ENCODE measurements around the gene NPAT.
"Not testable (repeated sequence)": the region's sequence is repeated elsewhere in the genome, so short reads cannot be mapped to it uniquely, and the experiment has no call there.

Gene NPAT

DNA sequence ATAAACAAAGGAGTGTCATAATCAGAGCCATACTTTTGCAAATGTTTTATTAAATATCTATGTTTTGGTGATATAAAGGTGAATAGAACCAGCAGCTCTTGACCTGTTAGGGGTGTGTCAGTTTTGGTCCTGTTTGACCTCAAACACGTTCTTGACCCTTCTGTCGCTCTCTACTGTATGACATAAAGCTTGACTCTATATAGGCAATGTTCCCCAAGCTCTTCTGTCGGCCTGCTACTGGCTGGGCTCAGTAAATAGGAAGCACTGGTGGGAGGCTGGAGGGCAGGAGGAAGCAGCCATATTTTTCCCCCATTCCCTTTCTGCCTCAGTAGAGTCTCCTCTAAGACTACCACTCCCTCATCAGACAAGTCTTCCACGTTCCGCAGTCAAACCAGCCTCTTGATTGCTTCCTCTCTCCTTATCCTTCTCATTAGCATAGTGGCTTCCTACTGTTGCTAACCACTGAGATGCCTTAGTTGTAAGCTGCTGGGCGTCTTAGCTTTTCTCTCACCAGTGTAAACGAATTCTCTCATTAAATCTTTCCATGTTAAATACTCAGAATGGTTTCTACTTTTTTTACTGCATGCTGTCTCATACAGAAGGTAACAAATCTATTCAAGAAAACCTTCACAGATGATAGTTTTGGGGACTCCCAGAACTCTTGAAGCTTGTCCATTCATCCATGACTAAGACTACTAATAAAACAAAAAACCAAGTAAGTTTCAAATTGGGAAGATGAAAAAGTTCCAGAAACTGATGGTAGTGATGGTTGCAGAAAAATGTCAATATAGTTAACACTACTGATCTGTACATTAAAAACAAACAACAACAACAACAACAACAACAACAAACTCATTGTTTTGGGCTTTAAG lies 3.3 kb downstream of the NPAT start:
- DNase-seq = no peak

DNA sequence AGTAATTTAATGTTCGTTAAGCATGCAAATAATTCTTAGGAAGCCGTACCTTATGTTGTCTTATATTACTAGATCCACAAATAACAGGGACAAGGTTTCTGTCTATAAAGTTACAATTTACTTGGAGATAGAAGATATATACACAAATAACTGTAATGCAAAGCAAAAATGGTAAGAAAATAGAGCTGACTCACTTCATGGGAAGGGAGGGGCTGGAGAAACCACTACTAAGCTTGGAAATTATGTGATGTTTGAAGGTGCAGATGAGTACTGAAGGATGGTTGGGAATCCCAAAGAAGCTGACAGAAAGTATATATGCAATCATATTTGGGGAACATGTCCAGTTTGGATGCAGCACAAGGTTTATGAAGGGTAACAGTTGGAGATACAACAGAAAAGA lies 4.0 kb downstream of the NPAT start:
- no peak for DNase-seq

DNA sequence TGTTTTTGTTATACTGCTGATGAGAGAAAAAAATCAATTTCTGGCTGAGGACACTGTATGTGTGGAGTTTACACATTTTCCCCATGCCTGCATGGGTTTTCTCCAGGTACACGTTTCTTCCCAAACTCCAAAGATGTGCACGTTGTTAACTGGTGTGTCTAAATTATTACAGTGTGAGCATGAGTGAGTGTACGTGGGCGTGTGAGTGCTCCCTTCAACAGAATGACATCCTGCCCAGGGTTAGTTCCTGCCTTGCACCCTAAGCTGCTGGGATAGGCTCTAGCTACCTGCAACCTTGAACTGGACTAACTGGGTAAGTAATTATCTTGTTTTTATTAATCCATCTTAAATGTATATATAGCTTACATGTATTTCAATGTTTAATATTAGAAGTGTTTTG lies 5.5 kb downstream of the NPAT start:
- no peak for DNase-seq

DNA sequence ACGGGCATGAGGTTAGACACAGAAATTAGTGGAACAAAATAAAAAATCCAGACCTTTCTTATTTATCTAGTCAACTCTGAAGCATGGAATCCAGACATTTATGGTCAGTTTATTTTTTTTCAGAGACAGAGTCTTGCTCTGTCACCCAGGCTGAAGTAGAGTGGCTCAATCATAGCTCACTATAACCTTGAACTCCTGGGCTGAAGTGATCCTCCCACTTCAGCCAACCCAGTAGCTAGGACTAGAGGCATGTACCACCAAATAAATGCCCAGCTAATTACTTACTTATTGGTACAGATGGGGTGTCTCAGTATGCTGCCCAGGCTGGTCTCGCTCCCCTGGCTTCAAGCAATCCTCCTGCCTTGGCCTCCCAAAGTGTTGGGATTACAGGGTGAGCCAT lies 8.7 kb downstream of the NPAT start:
- DNase-seq = no peak

DNA sequence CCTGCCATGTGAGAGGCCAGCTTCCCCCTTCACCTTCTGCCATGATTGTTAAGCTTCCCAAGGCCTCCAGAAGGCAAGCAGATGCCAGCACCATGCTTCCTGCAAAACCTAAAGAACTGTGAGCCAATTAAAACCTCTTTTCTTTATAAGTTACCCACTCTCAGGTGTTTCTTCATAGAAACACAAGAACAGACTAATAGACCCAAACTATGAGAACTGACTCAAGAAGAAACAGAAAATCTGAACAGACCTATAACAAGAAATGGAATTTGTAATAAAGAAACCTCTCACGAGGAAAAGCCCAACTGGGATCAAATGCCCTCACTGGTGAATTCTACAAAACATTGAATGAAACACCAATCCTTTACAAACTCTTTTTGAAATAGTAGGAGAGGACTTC lies 12.0 kb downstream of the NPAT start:
- no peak for DNase-seq

DNA sequence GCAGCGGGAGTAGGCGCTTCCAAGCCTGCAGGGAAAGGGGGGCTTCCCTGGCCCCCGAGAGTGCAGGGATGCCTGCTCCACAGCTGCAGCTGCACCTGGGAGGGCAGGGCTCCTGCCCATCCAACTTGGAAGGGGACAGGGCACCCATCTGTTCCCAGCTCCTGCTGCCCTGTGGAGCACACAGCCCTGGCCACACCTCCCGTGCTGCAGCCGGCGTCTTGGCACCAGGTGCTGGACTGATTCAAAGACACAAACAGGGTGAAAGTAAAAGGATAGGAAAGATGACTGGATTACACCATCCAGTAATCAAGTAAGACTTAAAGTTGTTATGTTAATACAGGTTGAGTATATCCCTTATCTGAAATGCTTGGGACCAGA lies 14.8 kb downstream of the NPAT start:
- no peak for DNase-seq

DNA sequence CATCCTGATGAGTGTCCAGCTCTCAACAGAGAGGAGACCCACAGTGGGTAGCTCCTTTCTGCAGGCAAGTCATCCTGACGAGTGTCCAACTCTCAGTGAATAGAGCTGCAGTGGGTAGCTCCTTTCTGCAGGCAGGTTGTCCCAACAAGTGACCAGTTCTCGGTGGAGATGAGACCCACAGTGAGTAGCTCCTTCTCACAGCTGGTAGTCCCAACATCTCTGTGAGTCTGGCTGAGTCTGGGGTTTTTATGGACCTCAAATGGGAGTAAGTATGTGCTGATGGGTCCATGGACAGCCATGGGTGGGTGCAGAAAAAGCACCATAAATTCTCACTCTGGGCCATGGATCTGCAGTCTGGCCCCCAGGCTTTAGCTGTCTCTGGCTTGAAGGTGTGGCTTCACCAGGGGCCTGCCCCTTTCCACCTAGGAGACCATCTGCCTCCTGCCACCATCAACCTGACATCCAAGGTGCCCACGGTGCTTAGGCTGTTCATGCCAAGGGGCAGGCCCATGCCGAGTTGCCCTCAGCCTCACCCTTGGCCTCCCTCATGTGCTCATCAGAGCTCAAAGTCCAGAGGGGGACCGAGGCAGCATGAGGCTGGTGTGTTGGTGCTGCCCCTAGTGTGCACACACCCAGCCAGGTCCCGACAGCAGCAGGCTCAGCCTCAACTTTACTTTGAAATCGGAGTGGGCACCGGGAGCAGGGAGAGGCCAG lies 15.3 kb downstream of the NPAT start:
- DNase-seq = no peak

DNA sequence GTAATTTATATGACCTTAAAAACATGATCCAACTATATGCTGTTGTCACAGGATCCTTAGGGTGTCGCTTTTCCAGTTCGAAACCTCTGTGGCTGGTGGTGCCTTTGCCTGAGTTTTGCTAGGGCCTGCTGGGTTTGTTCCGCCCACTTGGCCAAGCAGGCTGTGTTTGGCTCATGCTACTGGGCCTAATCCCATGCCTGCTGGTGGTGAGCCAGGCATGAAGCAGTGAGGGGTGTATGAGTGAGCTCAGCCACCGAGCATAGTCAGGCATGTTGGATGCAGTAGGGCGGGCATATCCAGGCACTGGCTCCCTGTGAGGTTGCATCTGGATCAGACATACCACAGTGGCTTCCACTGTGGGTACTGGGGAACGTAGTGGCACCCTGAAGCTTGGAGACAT lies 16.3 kb downstream of the NPAT start:
- DNase-seq = no peak

DNA sequence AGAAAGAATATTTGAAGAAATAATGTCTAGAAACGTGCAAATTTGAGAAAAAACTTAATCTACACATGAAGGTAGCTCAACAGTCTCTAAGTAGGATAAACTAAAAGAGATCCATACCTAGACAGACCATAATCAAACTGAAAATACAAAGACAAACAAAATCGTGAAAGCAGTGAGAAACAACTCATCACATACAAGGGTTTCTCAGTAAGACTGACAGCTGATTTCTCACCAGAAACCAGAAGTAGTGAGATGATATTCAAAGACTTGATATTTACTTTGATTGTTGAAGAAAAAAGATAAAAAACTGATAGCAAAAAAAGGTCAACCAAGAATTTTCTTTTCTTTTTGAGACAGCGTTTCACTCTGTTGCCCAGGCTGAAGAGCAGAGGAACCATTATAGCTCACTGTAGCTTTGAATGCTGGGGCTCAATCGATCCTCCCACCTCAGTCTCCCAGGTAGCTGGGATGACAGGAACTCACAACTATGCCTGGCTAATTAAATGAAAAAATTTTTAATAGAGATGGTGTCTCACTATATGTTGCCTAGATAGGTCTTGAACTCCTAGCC lies 17.4 kb downstream of the NPAT start:
- DNase-seq = no peak

DNA sequence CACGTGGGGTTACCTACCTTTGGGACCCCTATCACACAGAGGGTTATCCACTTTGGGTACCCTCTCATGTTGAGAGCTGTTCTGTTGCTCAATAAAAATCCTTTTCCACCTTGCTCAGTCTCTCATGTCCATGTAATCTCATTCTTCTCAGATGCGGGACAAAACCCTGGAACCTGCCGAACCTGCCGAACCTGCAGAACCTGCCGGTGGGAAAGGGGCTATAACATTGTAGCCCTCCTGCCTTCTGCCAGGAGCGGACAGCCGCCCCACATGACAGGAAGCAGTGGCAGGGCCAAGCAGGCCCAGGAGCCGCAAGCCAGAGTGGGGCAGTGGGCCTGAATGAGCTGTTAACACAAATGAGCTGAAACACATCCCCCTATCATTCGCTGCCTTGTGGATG lies 18.1 kb downstream of the NPAT start:
- no peak for DNase-seq

DNA sequence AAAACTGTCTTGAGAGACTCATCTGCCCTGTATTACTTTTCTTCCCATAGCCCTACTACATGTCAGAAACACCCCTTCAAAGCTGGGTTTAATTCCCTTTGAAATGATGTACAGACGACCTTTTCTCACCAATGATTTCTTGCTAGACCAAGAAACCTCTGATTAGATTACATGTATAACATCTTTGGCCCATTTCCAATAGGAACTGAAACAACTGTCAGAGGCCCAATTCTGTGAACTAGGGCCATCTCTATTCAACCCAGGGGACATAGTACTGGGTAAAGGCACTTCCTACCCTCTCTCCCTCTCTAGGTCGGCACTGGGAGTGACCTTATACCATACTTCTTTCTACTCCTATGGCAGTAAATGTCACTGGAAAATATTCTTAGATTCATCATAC lies 19.4 kb downstream of the NPAT start:
- no peak for DNase-seq

DNA sequence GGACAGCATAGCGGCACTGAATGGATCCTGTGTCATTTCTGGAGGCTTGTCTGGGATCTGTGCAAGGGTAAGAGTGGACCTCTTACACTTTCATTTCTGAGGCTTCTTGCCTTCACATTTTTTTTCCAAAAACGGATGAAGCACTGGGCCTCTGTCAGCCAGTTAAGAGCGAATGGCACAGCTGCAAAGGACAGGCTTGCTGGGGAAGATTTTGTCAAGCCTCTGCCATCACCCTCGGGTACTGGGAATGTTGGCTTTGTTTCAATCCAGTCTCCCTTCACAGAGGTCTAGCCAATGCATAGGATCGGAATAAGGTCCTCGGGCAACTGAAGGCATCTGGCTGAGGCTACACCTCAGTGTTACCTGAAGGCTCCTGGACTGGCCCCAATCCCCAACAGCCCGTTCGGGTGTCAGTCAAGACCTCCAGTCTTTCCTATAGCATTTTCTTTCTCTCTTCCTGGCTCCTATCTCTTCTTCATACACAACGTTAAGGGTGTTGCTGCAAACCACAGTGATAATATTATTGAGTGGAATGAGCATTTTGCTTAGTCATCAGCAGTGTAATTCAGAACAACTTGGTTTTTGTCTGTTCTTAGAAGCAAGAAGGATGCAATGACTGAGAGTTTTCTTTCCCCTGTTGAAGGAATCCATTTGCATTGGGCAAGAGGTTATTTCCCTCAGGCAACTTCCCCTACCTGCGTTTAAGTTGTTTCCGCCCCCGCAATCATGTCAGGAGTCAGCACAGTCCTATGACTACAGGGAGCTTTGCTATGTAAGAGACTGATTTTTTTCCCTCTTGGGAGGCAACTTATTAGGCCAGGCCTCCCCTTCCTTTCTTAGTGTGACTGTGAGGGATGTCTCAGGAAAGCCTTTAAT lies 22.8 kb downstream of the NPAT start:
- no peak for DNase-seq

DNA sequence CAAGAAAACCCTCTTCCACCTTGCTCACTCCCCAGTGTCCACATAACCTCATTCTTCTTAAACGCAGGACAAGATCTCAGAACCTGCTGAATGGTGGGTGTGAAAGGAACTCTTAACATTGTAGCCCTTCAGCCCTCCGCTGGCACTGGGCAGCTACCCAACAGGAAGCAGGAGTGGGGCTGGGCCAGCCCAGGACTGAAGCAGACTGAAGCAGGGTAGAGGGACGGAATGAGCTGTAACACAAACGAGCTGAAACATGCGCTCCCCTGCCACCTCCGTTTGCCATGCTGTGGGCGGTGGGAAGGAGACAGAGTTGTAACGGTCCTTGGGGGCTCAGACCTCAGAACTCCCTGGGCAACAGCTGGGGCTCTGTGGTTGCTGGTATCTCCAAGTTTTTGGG lies 23.6 kb downstream of the NPAT start:
- no peak for DNase-seq

DNA sequence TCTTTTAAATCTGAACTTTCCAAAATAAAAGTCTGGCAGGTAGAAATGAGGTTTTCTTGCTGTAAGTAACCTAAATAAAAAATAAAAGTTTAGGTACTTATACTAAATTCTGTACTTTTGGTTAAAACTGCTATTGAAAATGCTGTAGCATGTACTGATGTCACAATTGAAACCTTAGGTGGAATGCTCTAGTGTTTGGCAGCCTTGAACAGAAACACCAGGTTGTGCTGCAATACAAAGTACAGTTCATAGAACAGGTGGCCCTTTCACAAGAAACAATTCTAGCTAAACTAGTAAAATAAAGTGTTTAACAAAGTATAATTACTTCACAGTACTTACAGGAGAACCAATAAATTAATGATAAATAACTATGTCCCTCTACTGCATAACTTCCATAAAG lies 25.1 kb downstream of the NPAT start:
- no peak for DNase-seq

DNA sequence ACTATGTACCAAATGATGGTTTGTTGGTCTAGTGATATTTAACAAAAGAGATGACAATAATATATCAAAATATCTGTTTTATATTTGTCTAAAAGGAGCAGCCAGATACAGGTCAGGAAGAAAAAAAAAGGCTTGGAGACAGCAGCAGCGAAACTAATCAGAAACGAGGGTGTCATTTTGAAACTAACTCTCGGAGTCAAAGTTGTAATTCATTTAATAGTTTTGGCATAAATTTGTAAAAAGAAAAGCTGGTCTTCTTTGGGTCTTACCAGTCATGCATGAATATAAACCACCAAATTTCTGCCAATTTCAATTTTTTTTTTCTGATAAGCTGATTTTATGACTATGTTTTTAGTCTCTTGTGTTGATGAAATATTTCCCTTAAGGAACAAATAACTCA lies 25.5 kb downstream of the NPAT start:
- DNase-seq = no peak

DNA sequence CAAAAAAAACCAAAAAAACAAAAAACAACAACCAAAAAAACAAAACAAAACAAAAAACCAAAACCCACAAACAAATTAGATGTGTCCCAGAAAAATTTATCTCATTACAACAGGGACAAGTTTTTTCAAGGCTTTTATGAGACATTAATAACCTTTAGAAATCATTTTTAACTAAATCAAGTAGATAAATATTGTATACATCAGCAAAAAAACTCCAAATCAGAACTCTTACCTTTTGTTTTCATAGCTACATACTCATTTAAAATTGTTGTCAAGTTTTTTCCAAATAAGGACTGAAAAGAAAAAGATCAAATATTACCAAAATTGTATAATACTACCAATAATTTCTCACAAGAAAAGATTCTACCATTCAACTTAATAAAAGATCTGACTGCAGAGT lies 28.7 kb downstream of the NPAT start:
- DNase-seq = no peak

DNA sequence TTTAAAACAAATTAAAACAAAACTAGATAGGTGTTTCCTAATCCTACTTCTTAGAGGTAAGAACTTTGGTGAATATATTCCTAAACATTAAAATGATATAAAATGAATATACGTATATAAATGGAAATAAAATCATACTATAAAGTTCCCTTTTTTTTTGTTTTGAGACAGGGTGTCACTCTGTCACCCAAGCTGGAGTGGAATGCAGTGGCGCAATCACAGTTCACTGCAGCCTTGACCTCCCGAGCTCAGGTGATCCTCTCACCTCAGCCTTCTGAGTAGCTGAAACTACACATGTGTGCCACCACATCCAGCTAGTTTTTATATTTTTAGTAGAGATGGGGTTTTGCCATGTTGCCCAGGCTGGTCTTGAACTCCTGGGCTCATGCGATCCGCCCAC lies 44.9 kb downstream of the NPAT start:
- no peak for DNase-seq

DNA sequence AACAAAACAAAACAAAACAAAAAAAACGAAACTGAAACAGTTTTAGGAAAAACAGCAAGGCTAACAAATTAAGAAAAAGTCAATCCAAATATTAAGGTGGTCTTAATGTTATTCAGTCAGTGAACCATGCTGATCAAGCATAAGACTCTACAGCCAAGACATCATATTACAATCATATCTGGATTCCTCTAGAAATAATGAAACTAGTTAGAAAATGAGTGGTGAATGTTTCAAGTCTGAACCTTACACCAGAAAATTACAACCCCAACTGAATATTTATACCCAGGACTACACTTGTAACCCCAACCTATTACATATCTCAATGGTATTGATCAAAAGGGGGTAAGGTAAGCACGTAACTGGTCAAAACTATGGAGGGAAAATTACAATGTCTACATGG lies 52.3 kb downstream of the NPAT start:
- no peak for DNase-seq

DNA sequence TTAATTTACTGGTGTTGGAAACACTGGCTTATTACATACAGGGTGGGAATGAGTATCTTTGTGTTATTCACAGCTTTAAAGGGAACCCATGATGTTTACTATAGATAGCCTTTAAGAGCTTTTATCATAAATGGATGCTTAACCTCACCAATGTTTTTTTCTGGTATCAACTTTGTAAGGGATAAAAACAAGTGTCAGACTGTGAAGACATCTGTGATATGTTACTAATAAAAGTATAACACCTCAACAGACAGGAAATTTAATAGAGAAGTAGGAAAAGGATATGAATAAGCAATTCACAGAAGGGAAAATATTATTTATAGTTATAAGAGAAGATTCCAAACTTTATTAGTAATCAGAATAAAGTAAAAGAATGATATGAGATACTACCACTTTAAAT lies 54.8 kb downstream of the NPAT start:
- no peak for DNase-seq

DNA sequence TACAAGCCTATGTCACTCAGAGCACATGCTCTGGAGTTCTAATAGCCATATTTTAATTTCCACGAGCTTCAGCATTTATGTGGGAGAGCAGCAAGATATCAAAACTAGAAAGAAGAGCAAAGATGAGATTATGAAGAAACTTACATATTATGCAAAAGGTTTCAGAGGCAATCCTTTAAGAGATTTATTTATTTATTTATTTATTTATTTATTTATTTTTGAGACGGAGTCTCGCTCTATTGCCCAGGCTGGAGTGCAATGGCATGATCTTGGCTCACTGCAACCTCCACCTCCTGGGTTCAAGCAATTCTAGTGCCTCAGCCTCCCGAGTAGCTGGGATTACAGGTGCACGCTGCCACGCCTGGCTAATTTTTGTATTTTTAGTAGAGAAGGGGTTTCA lies 59.6 kb downstream of the NPAT start:
- not testable (repeated sequence) for DNase-seq

DNA sequence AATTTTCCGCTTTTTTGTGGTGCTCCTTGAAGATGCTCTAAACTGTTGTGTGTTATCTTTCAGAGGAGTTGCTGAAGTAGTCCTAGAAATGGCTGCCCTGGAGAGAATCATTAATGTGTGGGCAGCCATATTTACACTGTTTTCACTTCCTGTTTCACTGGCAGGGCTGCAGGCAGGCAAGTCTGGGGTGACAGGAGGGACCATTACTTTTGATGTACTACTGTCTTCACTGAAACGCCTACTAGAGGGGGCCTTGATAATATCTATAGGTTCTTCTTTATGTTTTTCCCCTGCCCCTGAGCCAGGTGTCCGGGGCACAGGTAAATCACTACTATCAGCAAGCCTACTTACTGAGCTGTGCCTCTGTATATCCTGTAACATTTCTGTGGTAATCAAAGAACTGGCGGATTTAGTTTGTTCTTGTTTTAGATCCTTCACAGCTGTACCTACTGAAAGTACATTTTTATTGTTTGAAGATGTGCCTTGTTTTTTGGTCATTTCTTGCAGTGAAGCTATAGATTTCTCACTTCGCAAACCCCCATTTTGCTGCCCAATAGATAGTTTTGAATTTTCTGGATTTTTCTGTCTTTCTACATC lies 61.4 kb downstream of the NPAT start:
- DNase-seq = no peak

DNA sequence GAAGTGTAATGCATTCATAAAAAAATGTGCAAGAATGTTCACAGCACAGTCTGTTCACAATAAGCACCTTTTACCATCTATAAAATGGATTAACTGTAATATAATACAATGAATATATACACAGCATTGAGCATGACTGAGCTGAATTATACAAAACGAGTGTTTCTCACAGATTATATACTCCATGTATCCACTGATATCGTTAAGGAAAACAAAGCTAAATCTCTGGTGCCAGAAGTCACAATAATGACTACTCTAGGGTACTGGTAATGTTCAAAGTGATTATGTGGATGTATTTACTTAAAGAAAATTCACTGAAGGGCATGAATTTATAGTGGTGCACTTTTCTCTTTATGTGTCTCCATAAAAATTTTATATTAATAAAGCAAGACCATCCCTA lies 67.8 kb downstream of the NPAT start:
- DNase-seq = no peak

DNA sequence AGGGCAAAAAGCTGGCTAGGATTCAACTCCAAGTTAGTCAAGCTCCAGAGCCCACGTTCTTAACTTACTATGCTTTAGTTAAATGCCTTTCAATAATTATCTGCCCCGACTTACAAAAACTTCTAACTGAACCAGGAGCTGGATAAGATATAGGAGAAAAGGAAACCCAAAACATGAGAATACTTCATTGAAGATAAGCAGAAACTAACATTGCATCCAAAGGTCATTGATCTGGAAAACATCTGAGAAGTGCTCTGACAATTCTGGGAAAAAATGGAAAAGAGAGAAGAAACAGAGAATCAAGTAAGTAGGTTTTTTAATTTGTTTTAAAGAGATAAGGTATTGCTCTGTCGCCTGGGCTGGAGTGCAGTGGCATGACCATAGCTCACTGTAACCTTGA lies 73.9 kb downstream of the NPAT start:
- DNase-seq = no peak
